DND-41 (cell line): Measurements from ENCODE around the gene DTNB.
A peak's percentile ranks its signal among the peaks of the same experiment; 100 is the strongest.
"Not testable (repeated sequence)": the region's sequence is repeated elsewhere in the genome, so short reads cannot be mapped to it uniquely, and the experiment has no call there.

Source experiments
- ATAC-seq: fragments of 200-7000 bp; cut with Tn5 transposase; 3 replicates; pipeline ENCODE4 v1.9.1; 2021; ENCODE audit warnings: low read depth; ENCODE audit not compliant: insufficient read depth
- DNase-seq: peaks from one replicate; pipeline ENCODE4 v3.0.0-alpha.2; 2020
- H2AFZ ChIP-seq: 2 replicates; pipeline ENCODE4 v1.6.0; 2012; ENCODE audit warnings: low read depth, low read length
- H3K27ac ChIP-seq: 2 replicates; pipeline ENCODE4 v1.5.1; 2012; ENCODE audit warnings: low read length, inconsistent platforms
- H3K27me3 ChIP-seq: fragments of 200-600 bp; sonication (generic); 2 replicates; pipeline ENCODE4 v1.6.0; 2012; ENCODE audit warnings: low read length, mild to moderate bottlenecking, inconsistent platforms; ENCODE audit not compliant: insufficient read depth, poor library complexity
- H3K36me3 ChIP-seq: 2 replicates; pipeline ENCODE4 v1.5.1; 2012; ENCODE audit warnings: low read length, inconsistent platforms; ENCODE audit not compliant: insufficient read depth
- H3K4me1 ChIP-seq: 2 replicates; pipeline ENCODE4 v1.5.1; 2012; ENCODE audit warnings: mild to moderate bottlenecking, low read length; ENCODE audit not compliant: insufficient read depth
- H3K4me2 ChIP-seq: 2 replicates; pipeline ENCODE4 v1.6.0; 2012; ENCODE audit warnings: mild to moderate bottlenecking, moderate library complexity, low read length, inconsistent platforms; ENCODE audit not compliant: insufficient read depth
- H3K4me3 ChIP-seq, 2 experiments: fragments of 200-600 bp in 1 of 2; shearing (Covaris generic) in 1 of 2; 2 replicates each; pipeline ENCODE4 v1.5.1; 2012 to 2016; ENCODE audit warnings: inconsistent platforms in 2 of 2, low read length in 2 of 2, mild to moderate bottlenecking in 2 of 2, low read depth in 1 of 2, moderate library complexity in 1 of 2
- H3K79me2 ChIP-seq: 2 replicates; pipeline ENCODE4 v1.6.0; 2012; ENCODE audit warnings: low read length, inconsistent platforms; ENCODE audit not compliant: insufficient read depth
- H3K9ac ChIP-seq: 2 replicates; pipeline ENCODE4 v1.6.0; 2012; ENCODE audit warnings: low read depth, mild to moderate bottlenecking, inconsistent platforms, low read length, moderate library complexity
- H3K9me3 ChIP-seq: 2 replicates; pipeline ENCODE4 v1.5.1; 2012; ENCODE audit warnings: low read length, moderate library complexity, mild to moderate bottlenecking, inconsistent platforms; ENCODE audit not compliant: insufficient read depth, severe bottlenecking
- H4K20me1 ChIP-seq: 2 replicates; pipeline ENCODE4 v1.6.0; 2012; ENCODE audit warnings: low read length; ENCODE audit not compliant: insufficient read depth
- EZH2 ChIP-seq: IDR thresholded peaks from 3 replicates; pipeline ENCODE4 v1.6.1; 2012; ENCODE audit warnings: borderline replicate concordance, low read depth, mild to moderate bottlenecking, moderate library complexity, low read length, inconsistent platforms; ENCODE audit not compliant: severe bottlenecking
- TF ChIP-seq, protein P1 (sequence below): IDR thresholded peaks from 2 replicates; pipeline ENCODE4 v1.5.1; 2012; ENCODE audit warnings: borderline replicate concordance, low read length, moderate library complexity, mild to moderate bottlenecking; ENCODE audit not compliant: poor library complexity, severe bottlenecking; ENCODE audit errors: extremely low read depth

DTNB gene

DNA sequence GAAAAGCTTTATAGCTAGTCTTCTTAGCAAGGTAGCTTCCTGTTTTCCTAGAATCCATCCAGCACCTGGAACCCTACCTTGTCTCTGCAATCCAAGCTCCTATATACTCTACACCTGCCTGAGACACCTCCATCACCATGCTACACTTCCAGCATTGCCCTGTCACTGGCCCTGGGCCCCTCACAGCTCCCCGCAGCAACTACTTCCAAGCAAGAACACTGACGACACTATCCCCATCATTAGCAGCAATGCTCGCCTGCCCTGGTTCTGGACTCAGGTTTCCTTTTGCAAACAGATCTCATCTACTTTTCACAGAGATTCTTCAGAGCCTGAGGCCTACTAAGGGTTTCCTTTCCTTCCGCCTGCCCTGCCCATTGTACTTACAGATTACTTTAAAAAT is 121.1 kb downstream of the DTNB start:
- Histone ChIP-seq H4K20me1 (no peaks in the 10 kb centered on the region), H3K9me3 (no peaks in the 10 kb centered on the region), H3K27ac (no peak overlapping the region), H3K4me1 (no peaks in the 10 kb centered on the region; the same call in 1 of the 2 replicates), H2AFZ (no peak overlapping the region), H3K27me3 (no peaks in the 10 kb centered on the region), H3K4me3 (no peak overlapping the region), H3K79me2 (no peaks in the 10 kb centered on the region), H3K9ac (no peak overlapping the region), H3K4me2 (no peak overlapping the region), H3K36me3 (no peaks in the 10 kb centered on the region)
- DNase-seq, result no peak
- TF ChIP-seq, protein P1, sequence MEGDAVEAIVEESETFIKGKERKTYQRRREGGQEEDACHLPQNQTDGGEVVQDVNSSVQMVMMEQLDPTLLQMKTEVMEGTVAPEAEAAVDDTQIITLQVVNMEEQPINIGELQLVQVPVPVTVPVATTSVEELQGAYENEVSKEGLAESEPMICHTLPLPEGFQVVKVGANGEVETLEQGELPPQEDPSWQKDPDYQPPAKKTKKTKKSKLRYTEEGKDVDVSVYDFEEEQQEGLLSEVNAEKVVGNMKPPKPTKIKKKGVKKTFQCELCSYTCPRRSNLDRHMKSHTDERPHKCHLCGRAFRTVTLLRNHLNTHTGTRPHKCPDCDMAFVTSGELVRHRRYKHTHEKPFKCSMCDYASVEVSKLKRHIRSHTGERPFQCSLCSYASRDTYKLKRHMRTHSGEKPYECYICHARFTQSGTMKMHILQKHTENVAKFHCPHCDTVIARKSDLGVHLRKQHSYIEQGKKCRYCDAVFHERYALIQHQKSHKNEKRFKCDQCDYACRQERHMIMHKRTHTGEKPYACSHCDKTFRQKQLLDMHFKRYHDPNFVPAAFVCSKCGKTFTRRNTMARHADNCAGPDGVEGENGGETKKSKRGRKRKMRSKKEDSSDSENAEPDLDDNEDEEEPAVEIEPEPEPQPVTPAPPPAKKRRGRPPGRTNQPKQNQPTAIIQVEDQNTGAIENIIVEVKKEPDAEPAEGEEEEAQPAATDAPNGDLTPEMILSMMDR, result no peak
- TF ChIP-seq EZH2, result no peak
- no peak for ATAC-seq

GRCh38 chr2:25551316-25551715 is 122.1 kb downstream of the DTNB start:
- Histone ChIP-seq H3K4me1 (no peaks in the 10 kb centered on the region), H3K9me3 (no peaks in the 10 kb centered on the region), H3K36me3 (no peaks in the 10 kb centered on the region), H3K4me3 (no peak overlapping the region), H3K27ac (no peak overlapping the region), H3K79me2 (no peaks in the 10 kb centered on the region), H2AFZ (no peak overlapping the region), H3K4me2 (no peak overlapping the region), H3K27me3 (no peaks in the 10 kb centered on the region), H3K9ac (no peak overlapping the region), H4K20me1 (no peaks in the 10 kb centered on the region)
- no peak for ATAC-seq
- TF ChIP-seq EZH2, result no peak
- TF ChIP-seq, protein P1, result no peak
- no peak for DNase-seq

GRCh38 chr2:25549571-25549970 is 123.8 kb downstream of the DTNB start:
- not testable (repeated sequence) for H3K79me2 ChIP-seq, H4K20me1 ChIP-seq, H3K27me3 ChIP-seq, H3K4me1 ChIP-seq, H2AFZ ChIP-seq, H3K9ac ChIP-seq, H3K9me3 ChIP-seq, H3K4me2 ChIP-seq, H3K36me3 ChIP-seq, ATAC-seq, DNase-seq, H3K4me3 ChIP-seq, H3K27ac ChIP-seq

GRCh38 chr2:25548601-25549000 is 124.8 kb downstream of the DTNB start:
- Histone ChIP-seq H3K9ac (no peak overlapping the region), H3K27ac (no peak overlapping the region), H3K4me2 (no peak overlapping the region), H2AFZ (no peak overlapping the region), H3K4me3 (no peak overlapping the region), H3K9me3 (no peaks in the 10 kb centered on the region), H4K20me1 (no peaks in the 10 kb centered on the region), H3K36me3 (no peaks in the 10 kb centered on the region), H3K79me2 (no peaks in the 10 kb centered on the region), H3K27me3 (no peaks in the 10 kb centered on the region), H3K4me1 (no peaks in the 10 kb centered on the region)
- no peak for TF ChIP-seq EZH2
- TF ChIP-seq, protein P1, result no peak
- DNase-seq (no peak), ATAC-seq (0 out of 3 replicates have a peak, but pooled peaks have one; percentile 48)
